ENCODE data around the gene RINL. TPM values are rescaled to one million over a fixed set of nuclear protein-coding genes. Genes with fewer than 3 reads are reported as not detected.

RINL gene
- total and polyA plus RNA-seq, 2 of the 8 experiments (the other 6 are each of a cell fraction or from before 2014, with no cell fraction given), result 11.1 to 11.9 TPM

DNA sequence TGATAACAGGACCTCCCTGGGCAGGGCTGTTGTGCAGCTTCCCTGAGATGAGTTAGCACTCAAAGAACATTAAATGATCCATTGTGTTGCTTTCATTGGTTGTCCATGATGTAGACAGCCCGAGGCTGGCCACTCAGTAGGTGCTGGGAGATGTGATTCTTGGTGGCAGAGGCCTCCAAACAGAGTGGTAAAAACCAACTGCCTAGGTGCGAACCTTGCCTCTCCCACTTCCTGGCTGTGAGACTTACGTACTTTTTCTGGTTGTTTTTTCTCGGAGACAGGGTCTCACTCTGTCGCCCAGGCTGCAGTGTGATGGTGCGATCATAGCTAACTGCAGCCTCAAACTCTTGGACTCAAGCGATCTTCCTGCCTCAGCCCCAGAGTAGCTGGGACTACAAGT lies 46.3 kb upstream of the RINL start:
- Histone ChIP-seq H3K14ac (ENCODE audit: insufficient read length) (no peak overlapping the region), H2BK120ac (replicated peaks; ENCODE audit: low read depth, low read length) (no peak overlapping the region), H3K27me3 (replicated peaks in 1 of 4; ENCODE audit: control insufficient read depth in 3 of 4, extremely low read depth in 1 of 4, insufficient read depth in 3 of 4, low read length in 3 of 4) (no peaks in the 10 kb centered on the region), H3K4ac (replicated peaks; ENCODE audit: insufficient read length, low read depth, low read length) (no peak overlapping the region), H3K27ac (ENCODE audit: low read depth, low read length) (no peak overlapping the region), H3K79me1 (ENCODE audit: low read depth, low read length) (peaks cover 8% of the 10 kb centered on the region), H3K9ac (replicated peaks in 1 of 4; ENCODE audit: extremely low read depth in 1 of 4, low read depth in 3 of 4, low read length in 3 of 4) (no peak overlapping the region), H2AK5ac (ENCODE audit: low read depth, low read length) (no peak overlapping the region), H3K79me2 (ENCODE audit: control insufficient read depth in 1 of 2, insufficient read depth in 2 of 2, low read length in 2 of 2) (peaks cover 0 to 21% of the 10 kb centered on the region in 2 experiments; a peak in 3 of 4 replicates), H3K23ac (ENCODE audit: insufficient read length) (no peak overlapping the region), H3K4me2 (ENCODE audit: insufficient read depth in 1 of 2, low read depth in 2 of 2, low read length in 2 of 2) (no peak overlapping the region), H4K91ac (replicated peaks; ENCODE audit: insufficient read length, low read length) (no peak overlapping the region), H4K8ac (ENCODE audit: extremely low read depth, insufficient read depth, low read length) (no peak overlapping the region), H2BK20ac (ENCODE audit: low read length) (no peak overlapping the region), H2BK15ac (ENCODE audit: low read length) (no peak overlapping the region), H4K5ac (ENCODE audit: insufficient read length, low read depth, low read length) (no peak overlapping the region), H2AFZ (ENCODE audit: low read length) (no peak overlapping the region), H3K18ac (ENCODE audit: extremely low read depth, low read length) (no peak overlapping the region), H3K56ac (replicated peaks; ENCODE audit: insufficient read length, low read depth, low read length) (no peak overlapping the region), H3K9me3 (ENCODE audit: insufficient read depth in 2 of 2, low read depth in 1 of 2, low read length in 1 of 2) (no peaks in the 10 kb centered on the region), H3K23me2 (ENCODE audit: low read depth, low read length) (peaks cover 6% of the 10 kb centered on the region; the same call in 1 of the 2 replicates), H3K36me3 (ENCODE audit: control insufficient read depth in 2 of 4, insufficient read depth in 4 of 4, low read length in 3 of 4) (peaks cover 10 to 44% (median 25%) of the 10 kb centered on the region in 4 experiments), H2BK5ac (ENCODE audit: low read depth, low read length) (no peak overlapping the region), H3K4me3 (ENCODE audit: extremely low read depth in 1 of 4, insufficient read depth in 2 of 4, low read depth in 3 of 4, low read length in 4 of 4) (no peak overlapping the region), H2BK12ac (ENCODE audit: low read depth, low read length) (no peak overlapping the region), H3K4me1 (replicated peaks in 1 of 4; ENCODE audit: control insufficient read depth in 3 of 4, insufficient read depth in 4 of 4, low read length in 3 of 4) (no peaks in the 10 kb centered on the region; a peak in 1 of 7 replicates), H4K20me1 (replicated peaks in 1 of 2; ENCODE audit: control insufficient read depth in 1 of 2, insufficient read depth in 2 of 2, low read length in 2 of 2) (peaks cover 0 to 9% of the 10 kb centered on the region in 2 experiments)
- FAIRE-seq (no peak), DNase-seq (ENCODE audit: low read depth in 1 of 2, low spot score in 2 of 2) (no peak)
- TF ChIP-seq, protein P1, sequence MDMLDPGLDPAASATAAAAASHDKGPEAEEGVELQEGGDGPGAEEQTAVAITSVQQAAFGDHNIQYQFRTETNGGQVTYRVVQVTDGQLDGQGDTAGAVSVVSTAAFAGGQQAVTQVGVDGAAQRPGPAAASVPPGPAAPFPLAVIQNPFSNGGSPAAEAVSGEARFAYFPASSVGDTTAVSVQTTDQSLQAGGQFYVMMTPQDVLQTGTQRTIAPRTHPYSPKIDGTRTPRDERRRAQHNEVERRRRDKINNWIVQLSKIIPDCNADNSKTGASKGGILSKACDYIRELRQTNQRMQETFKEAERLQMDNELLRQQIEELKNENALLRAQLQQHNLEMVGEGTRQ (IDR thresholded peaks at IDR 0.05; ENCODE audit: low read length), result no peak
- TF ChIP-seq EZH2 (IDR thresholded peaks at IDR 0.05; ENCODE audit: low read depth, low read length, severe bottlenecking) (no peak), TBP (IDR thresholded peaks at IDR 0.05; ENCODE audit: low read depth, low read length) (no peak), MAX (IDR thresholded peaks at IDR 0.05) (no peak), CBX5 (IDR thresholded peaks at IDR 0.05; ENCODE audit: low read depth, low read length) (no peak)
- TF ChIP-seq, protein P2, sequence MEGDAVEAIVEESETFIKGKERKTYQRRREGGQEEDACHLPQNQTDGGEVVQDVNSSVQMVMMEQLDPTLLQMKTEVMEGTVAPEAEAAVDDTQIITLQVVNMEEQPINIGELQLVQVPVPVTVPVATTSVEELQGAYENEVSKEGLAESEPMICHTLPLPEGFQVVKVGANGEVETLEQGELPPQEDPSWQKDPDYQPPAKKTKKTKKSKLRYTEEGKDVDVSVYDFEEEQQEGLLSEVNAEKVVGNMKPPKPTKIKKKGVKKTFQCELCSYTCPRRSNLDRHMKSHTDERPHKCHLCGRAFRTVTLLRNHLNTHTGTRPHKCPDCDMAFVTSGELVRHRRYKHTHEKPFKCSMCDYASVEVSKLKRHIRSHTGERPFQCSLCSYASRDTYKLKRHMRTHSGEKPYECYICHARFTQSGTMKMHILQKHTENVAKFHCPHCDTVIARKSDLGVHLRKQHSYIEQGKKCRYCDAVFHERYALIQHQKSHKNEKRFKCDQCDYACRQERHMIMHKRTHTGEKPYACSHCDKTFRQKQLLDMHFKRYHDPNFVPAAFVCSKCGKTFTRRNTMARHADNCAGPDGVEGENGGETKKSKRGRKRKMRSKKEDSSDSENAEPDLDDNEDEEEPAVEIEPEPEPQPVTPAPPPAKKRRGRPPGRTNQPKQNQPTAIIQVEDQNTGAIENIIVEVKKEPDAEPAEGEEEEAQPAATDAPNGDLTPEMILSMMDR (IDR thresholded peaks at IDR 0.05; ENCODE audit: control extremely low read depth in 1 of 3, insufficient read depth in 1 of 3, low read depth in 1 of 3, low read length in 3 of 3), result no peak
- CTCF ChIA-PET (ENCODE audit: partially characterized antibody), result no interaction called here
- WGBS, 2 experiments (ENCODE audit: extremely low coverage in 1 of 2, insufficient coverage in 1 of 2, insufficient read length in 1 of 2, insufficient replicate concordance in 2 of 2, low coverage in 1 of 2, low lambda C conversion rate in 2 of 2, missing lambda C conversion rate in 1 of 2), result 93% methylated on average over 7 of the region's 7 CpGs; no CpG with 5 or more reads in 1 of the 2 experiments
- POLR2A ChIA-PET (ENCODE audit: partially characterized antibody), result interaction anchor here (0.6 to 1.9 kb wide), 8 partner anchors 8 to 87 kb away, joined by 3 to 4 read pairs (median 4); partner anchors contain the start of genes CCER2, NFKBIB and SIRT2

Data from H1 (cell line).